Thoracic aorta (tissue), 2 donors: ENCODE measurements around the gene ZSWIM4. TPM values are rescaled to one million over a fixed set of nuclear protein-coding genes. Genes with fewer than 3 reads are reported as not detected.
A peak's percentile ranks its signal among the peaks of the same experiment; 100 is the strongest.

Experiments
- ATAC-seq: fragments of 150-250 bp; one replicate; pipeline ENCODE4 v1.8.0; 2017; ENCODE audit warnings: low read depth; ENCODE audit not compliant: insufficient number of reproducible peaks, low FRiP score
- DNase-seq: peaks from one replicate; pipeline ENCODE4 v3.0.0-alpha.2; 2020; ENCODE audit warnings: low spot score
- H3K27ac ChIP-seq, 2 donors: fragments of 200-600 bp; sonication (generic); 1 replicate in 1 of 2; 2 replicates in 1 of 2; pipeline ENCODE4 v1.5.1; 2016; ENCODE audit warnings: mild to moderate bottlenecking in 2 of 2, moderate library complexity in 2 of 2
- H3K27me3 ChIP-seq: fragments of 200-600 bp; sonication (generic); replicated peaks from 2 replicates; pipeline ENCODE4 v1.6.0; 2016; ENCODE audit warnings: mild to moderate bottlenecking; ENCODE audit not compliant: insufficient read depth
- H3K36me3 ChIP-seq: fragments of 200-600 bp; sonication (generic); one replicate; pipeline ENCODE4 v1.5.1; 2016
- H3K4me1 ChIP-seq, 2 donors: fragments of 200-600 bp; sonication (generic); 1 replicate in 1 of 2; 2 replicates in 1 of 2; pipeline versions ENCODE4 v1.5.1 to v1.6.0; 2016; ENCODE audit warnings: low read depth in 2 of 2, mild to moderate bottlenecking in 1 of 2; ENCODE audit not compliant: control insufficient read depth in 1 of 2
- H3K4me3 ChIP-seq: fragments of 200-600 bp; sonication (generic); 2 replicates; pipeline ENCODE4 v1.5.1; 2016; ENCODE audit warnings: mild to moderate bottlenecking
- H3K9me3 ChIP-seq: fragments of 200-600 bp; sonication (generic); 2 replicates; pipeline ENCODE4 v1.5.1; 2016
- CTCF ChIP-seq: fragments of 200-600 bp; sonication (generic); IDR thresholded peaks from one replicate; pipeline ENCODE4 v1.5.1; 2019; ENCODE audit warnings: antibody characterized with exemption
- total RNA-seq, 2 donors: library from RNA; depleted of rRNA; stranded (reverse); fragments of >200 nt; gene quantifications; one replicate each; pipeline versions ENCODE4 v1.1.0 to v1.2.3, GENCODE V29; 2016

Gene ZSWIM4
- total RNA-seq, 2 donors from 2014 or later = 9.5 to 11.8 TPM

- Histone ChIP-seq H3K4me1 (peaks cover 45 to 47% of the 10 kb centered on the region in 2 donors), H3K36me3 (peaks cover 19% of the 10 kb centered on the region), H3K27ac (peak overlapping the region; percentile 100), H3K9me3 (no peaks in the 10 kb centered on the region), H3K27me3 (no peaks in the 10 kb centered on the region), H3K4me3 (peak overlapping the region; percentile 96)
- no peak for TF ChIP-seq CTCF
- ATAC-seq = no peak
- no peak for DNase-seq
Observed at GRCh38 chr19:13840305-13841085, 45.3 kb downstream of the ZSWIM4 start.

- no peaks in the 10 kb centered on the region for H3K9me3 ChIP-seq
- peaks cover 11% of the 10 kb centered on the region for H3K36me3 ChIP-seq
- TF ChIP-seq CTCF = no peak
- DNase-seq (no peak), ATAC-seq (no peak)
- peak overlapping the region; percentile 100 for H3K27ac ChIP-seq
- peak overlapping the region; percentile 96 for H3K4me3 ChIP-seq
- H3K27me3 ChIP-seq = no peaks in the 10 kb centered on the region
- peaks cover 42 to 46% of the 10 kb centered on the region in 2 donors for H3K4me1 ChIP-seq
Observed at GRCh38 chr19:13841086-13841961, 46.1 kb downstream of the ZSWIM4 start.

GRCh38 chr19:13841962-13842290 lies 46.7 kb downstream of the ZSWIM4 start:
- ATAC-seq = no peak

GRCh38 chr19:13842291-13843103 lies 47.3 kb downstream of the ZSWIM4 start:
- ATAC-seq (peak; percentile 5), DNase-seq (peak; percentile 70)
- Histone ChIP-seq H3K27me3 (no peaks in the 10 kb centered on the region), H3K27ac (peak overlapping the region; percentile 100), H3K4me3 (peak overlapping the region; percentile 96), H3K4me1 (peaks cover 30 to 42% of the 10 kb centered on the region in 2 donors), H3K9me3 (no peaks in the 10 kb centered on the region), H3K36me3 (peaks cover 7% of the 10 kb centered on the region)
- no peak for TF ChIP-seq CTCF

More at GRCh38 chr19:13841962-13842290, 46.7 kb downstream of the ZSWIM4 start:
- peak overlapping the region; percentile 96 for H3K4me3 ChIP-seq
- peaks cover 36 to 46% of the 10 kb centered on the region in 2 donors for H3K4me1 ChIP-seq
- H3K27ac ChIP-seq = peak overlapping the region; percentile 100
- DNase-seq = no peak
- TF ChIP-seq CTCF = no peak
- H3K36me3 ChIP-seq = peaks cover 7% of the 10 kb centered on the region
- no peaks in the 10 kb centered on the region for H3K9me3 ChIP-seq
- no peaks in the 10 kb centered on the region for H3K27me3 ChIP-seq
